CD4-positive, alpha-beta T cell treated with Interferon alpha-2 for 1 hour (primary cell): ENCODE results near the gene RMDN3.

Source experiments
- DNase-seq, 2 donors: peaks; one replicate each; pipeline ENCODE4 v3.0.0-alpha.2; 2020 to 2022

RMDN3 gene

GRCh38 chr15:40754883-40755811, at the start of gene RMDN3:
Gene RMDN3 (minus strand): TSS chr15:40755254. CDS start chr15:40754783, 471 bp downstream.
- peak; percentile 91 to 95 for DNase-seq

- no peak for DNase-seq
These were observed 48.6 kb upstream of the RMDN3 start for GRCh38 chr15:40803688-40804087.

GRCh38 chr15:40803076-40803475, 48.0 kb upstream of the RMDN3 start:
- DNase-seq, result no peak

GRCh38 chr15:40799523-40799922, 44.5 kb upstream of the RMDN3 start:
- DNase-seq, result no peak

- no peak for DNase-seq
These were observed 41.5 kb upstream of the RMDN3 start for GRCh38 chr15:40796512-40796911.

- DNase-seq, result no peak
These were observed 41.0 kb upstream of the RMDN3 start for GRCh38 chr15:40796041-40796440.

GRCh38 chr15:40793216-40793989, 38.3 kb upstream of the RMDN3 start:
- no peak for DNase-seq

GRCh38 chr15:40792394-40792793, 37.3 kb upstream of the RMDN3 start:
- no peak for DNase-seq

- DNase-seq, result no peak
These were observed 35.7 kb upstream of the RMDN3 start for GRCh38 chr15:40790718-40791117.

GRCh38 chr15:40789999-40790398, 34.9 kb upstream of the RMDN3 start:
- no peak for DNase-seq

GRCh38 chr15:40789119-40789518, 34.1 kb upstream of the RMDN3 start:
- no peak for DNase-seq

- no peak for DNase-seq
These were observed 32.9 kb upstream of the RMDN3 start for GRCh38 chr15:40787991-40788390.

GRCh38 chr15:40787344-40787841, 32.3 kb upstream of the RMDN3 start:
- DNase-seq, result peak in 1 of 2 donors; percentile 49

GRCh38 chr15:40785814-40786213, 30.8 kb upstream of the RMDN3 start:
- no peak for DNase-seq

- DNase-seq, result no peak
These were observed 30.1 kb upstream of the RMDN3 start for GRCh38 chr15:40785164-40785563.

- DNase-seq, result peak; percentile 78 to 84
These were observed 27.7 kb upstream of the RMDN3 start for GRCh38 chr15:40782609-40783227.

- DNase-seq, result peak; percentile 54 to 72
These were observed 21.6 kb upstream of the RMDN3 start for GRCh38 chr15:40776537-40777141.

- DNase-seq, result no peak
These were observed 20.9 kb upstream of the RMDN3 start for GRCh38 chr15:40775740-40776536.

GRCh38 chr15:40775007-40775406, 20.0 kb upstream of the RMDN3 start:
- DNase-seq, result no peak

- DNase-seq, result no peak
These were observed 18.8 kb upstream of the RMDN3 start for GRCh38 chr15:40773902-40774301.

GRCh38 chr15:40773496-40773895, 18.4 kb upstream of the RMDN3 start:
- no peak for DNase-seq

- DNase-seq, result no peak
These were observed 17.0 kb upstream of the RMDN3 start for GRCh38 chr15:40772014-40772413.
